Keratinocyte (primary cell): Measurements from ENCODE around the gene INTS1. TPM values are rescaled to one million over a fixed set of nuclear protein-coding genes. Genes with fewer than 3 reads are reported as not detected.

Source experiments
- DNase-seq: peaks from one replicate; pipeline ENCODE4 v3.0.0-alpha.2; 2011; ENCODE audit warnings: low read depth, missing footprints, low spot score
- FAIRE-seq: peaks from 2 replicates; lab custom pipeline; 2011; peaks lifted over from hg19 to GRCh38; lab: Jason Lieb, UNC
- H2AFZ ChIP-seq: 2 replicates; pipeline ENCODE4 v1.6.0; 2012; ENCODE audit warnings: low read length, control low read depth, inconsistent platforms; ENCODE audit not compliant: control insufficient read depth
- H3K27ac ChIP-seq: 2 replicates; pipeline ENCODE4 v1.5.1; 2011; ENCODE audit warnings: low read length; ENCODE audit not compliant: control insufficient read depth, insufficient read depth
- H3K27me3 ChIP-seq: 3 replicates; pipeline ENCODE4 v1.6.0; 2011; ENCODE audit warnings: low read length; ENCODE audit not compliant: control insufficient read depth, insufficient read depth; ENCODE audit errors: extremely low read depth
- H3K36me3 ChIP-seq, 2 experiments: 2 replicates in 1 of 2; 3 replicates in 1 of 2; pipeline ENCODE4 v1.5.1; 2011; ENCODE audit warnings: low read length in 2 of 2, mild to moderate bottlenecking in 1 of 2; ENCODE audit not compliant: control insufficient read depth in 2 of 2, insufficient read depth in 2 of 2; ENCODE audit errors: extremely low read depth in 1 of 2
- H3K4me1 ChIP-seq: 3 replicates; pipeline ENCODE4 v1.5.1; 2011; ENCODE audit warnings: low read length; ENCODE audit not compliant: control insufficient read depth, insufficient read depth; ENCODE audit errors: extremely low read depth
- H3K4me2 ChIP-seq: 3 replicates; pipeline ENCODE4 v1.6.0; 2011; ENCODE audit warnings: low read depth, low read length; ENCODE audit not compliant: control insufficient read depth, insufficient read depth; ENCODE audit errors: extremely low read depth
- H3K4me3 ChIP-seq, 3 experiments: fragments of 200-600 bp in 1 of 3; sonication (generic) in 1 of 3; 2 replicates in 2 of 3; 3 replicates in 1 of 3; pipeline ENCODE4 v1.5.1; 2011 to 2016; ENCODE audit warnings: low read length in 3 of 3, mild to moderate bottlenecking in 3 of 3, control low read depth in 2 of 3, inconsistent platforms in 1 of 3, low read depth in 1 of 3, mixed read lengths in 1 of 3, mixed run types in 1 of 3, moderate library complexity in 1 of 3; ENCODE audit not compliant: control insufficient read depth in 2 of 3, insufficient read depth in 2 of 3; ENCODE audit errors: extremely low read depth in 1 of 3
- H3K79me2 ChIP-seq: 2 replicates; pipeline ENCODE4 v1.6.0; 2012; ENCODE audit warnings: low read length; ENCODE audit not compliant: control insufficient read depth, insufficient read depth
- H3K9ac ChIP-seq: 3 replicates; pipeline ENCODE4 v1.6.0; 2011; ENCODE audit warnings: low read length; ENCODE audit not compliant: control insufficient read depth, insufficient read depth; ENCODE audit errors: extremely low read depth
- H3K9me1 ChIP-seq: 3 replicates; pipeline ENCODE4 v1.6.0; 2011; ENCODE audit warnings: low read length; ENCODE audit not compliant: control insufficient read depth, insufficient read depth; ENCODE audit errors: extremely low read depth
- H3K9me3 ChIP-seq: 2 replicates; pipeline ENCODE4 v1.5.1; 2012; ENCODE audit warnings: low read depth, low read length; ENCODE audit not compliant: control insufficient read depth
- H4K20me1 ChIP-seq: 3 replicates; pipeline ENCODE4 v1.6.0; 2011; ENCODE audit warnings: low read length; ENCODE audit not compliant: control insufficient read depth, insufficient read depth; ENCODE audit errors: extremely low read depth
- CTCF ChIP-seq, 3 experiments: IDR thresholded peaks in 1 of 3; conservative IDR thresholded peaks in 1 of 3; optimal IDR thresholded peaks in 1 of 3; 2 replicates in 2 of 3; 3 replicates in 1 of 3; pipeline versions ENCODE3 to v1.5.1; 2011; ENCODE audit warnings: low read length in 3 of 3, mild to moderate bottlenecking in 3 of 3, moderate library complexity in 2 of 3, control low read depth in 1 of 3, inconsistent platforms in 1 of 3; ENCODE audit not compliant: insufficient read depth in 2 of 3; ENCODE audit errors: extremely low read depth in 1 of 3
- EZH2 ChIP-seq: IDR thresholded peaks from one replicate; pipeline ENCODE4 v1.6.1; 2012; ENCODE audit warnings: inconsistent platforms, mild to moderate bottlenecking, low read length, moderate library complexity
- dilution Hi-C: fragments of 300-500 bp; cut with MboI; formaldehyde crosslinking; loops from one replicate; pipeline ENCODE4 v1.7.0; 2020; ENCODE audit warnings: low sequenced_read_pairs; ENCODE audit not compliant: extremely low pct_ligation_motif_present
- polyA plus RNA-seq, 5 experiments: library from polyadenylated mRNA; depleted of rRNA in 3 of 5; stranded (reverse) in 3 of 5; stranded (forward) in 1 of 5; unstranded in 1 of 5; fragments of >200 nt; gene quantifications; 1 replicate in 1 of 5; 2 replicates in 3 of 5; 3 replicates in 1 of 5; pipeline versions ENCODE4 v1.2.1 to v1.2.3, GENCODE V29; 2011 to 2012; ENCODE audit warnings: missing spikeins in 2 of 5, low read depth in 1 of 5, low replicate concordance in 1 of 5

Gene INTS1
- polyA plus RNA-seq, 1 donor (not counting 4 experiments of a cell fraction or from before 2014, with no cell fraction given): 10.6 TPM

GRCh38 chr7:1449951-1450350 is 54.2 kb downstream of the INTS1 start:
- Histone ChIP-seq H4K20me1 (no peaks in the 10 kb centered on the region), H3K9ac (no peak overlapping the region), H3K27ac (no peak overlapping the region)

GRCh38 chr7:1449501-1449900 is 54.7 kb downstream of the INTS1 start:
- peaks cover 0 to 5% of the 10 kb centered on the region in 2 experiments for H3K36me3 ChIP-seq
- H3K9me1 ChIP-seq: no peaks in the 10 kb centered on the region
- H2AFZ ChIP-seq: no peak overlapping the region
- dilution Hi-C loops: no loop called here
- H3K4me2 ChIP-seq: no peak overlapping the region
- H3K27me3 ChIP-seq: no peaks in the 10 kb centered on the region
- peaks cover 29% of the 10 kb centered on the region for H3K79me2 ChIP-seq
- H3K4me3 ChIP-seq: no peak overlapping the region
- FAIRE-seq: no peak
- H3K9ac ChIP-seq: no peak overlapping the region
- H4K20me1 ChIP-seq: no peaks in the 10 kb centered on the region
- peaks cover 12% of the 10 kb centered on the region for H3K4me1 ChIP-seq
- no peak for TF ChIP-seq EZH2
- TF ChIP-seq CTCF (optimal IDR thresholded peaks at IDR 0.05 in 1 of 3, IDR thresholded peaks at IDR 0.05 in 1 of 3, conservative IDR thresholded peaks at IDR 0.05 in 1 of 3; ENCODE audit: extremely low read depth in 1 of 3, insufficient read depth in 2 of 3, low read length in 3 of 3): no peak
- H3K27ac ChIP-seq: no peak overlapping the region
- DNase-seq: no peak
- no peaks in the 10 kb centered on the region for H3K9me3 ChIP-seq

More at GRCh38 chr7:1449951-1450350, 54.2 kb downstream of the INTS1 start:
- Histone ChIP-seq H3K36me3 (peaks cover 0 to 5% of the 10 kb centered on the region in 2 experiments), H3K4me1 (peaks cover 16% of the 10 kb centered on the region), H3K4me3 (no peak overlapping the region), H2AFZ (no peak overlapping the region), H3K4me2 (no peak overlapping the region), H3K27me3 (no peaks in the 10 kb centered on the region), H3K9me1 (no peaks in the 10 kb centered on the region), H3K79me2 (peaks cover 33% of the 10 kb centered on the region), H3K9me3 (no peaks in the 10 kb centered on the region)
- FAIRE-seq (no peak), DNase-seq (no peak)
- dilution Hi-C loops: no loop called here
- TF ChIP-seq CTCF (optimal IDR thresholded peaks at IDR 0.05 in 1 of 3, IDR thresholded peaks at IDR 0.05 in 1 of 3, conservative IDR thresholded peaks at IDR 0.05 in 1 of 3; ENCODE audit: extremely low read depth in 1 of 3, insufficient read depth in 2 of 3, low read length in 3 of 3) (no peak), EZH2 (no peak)
